HG03378 (cell line): ENCODE data around the gene TRIP12.
"Not testable (repeated sequence)": the region's sequence is repeated elsewhere in the genome, so short reads cannot be mapped to it uniquely, and the experiment has no call there.

Experiments
- ATAC-seq: cut with Tn5 transposase; IDR thresholded peaks from one replicate; pipeline ENCODE4 v1.9.1; 2021; ENCODE audit warnings: mild to moderate bottlenecking, moderate library complexity; ENCODE audit not compliant: unreplicated experiment

The TRIP12 gene

DNA sequence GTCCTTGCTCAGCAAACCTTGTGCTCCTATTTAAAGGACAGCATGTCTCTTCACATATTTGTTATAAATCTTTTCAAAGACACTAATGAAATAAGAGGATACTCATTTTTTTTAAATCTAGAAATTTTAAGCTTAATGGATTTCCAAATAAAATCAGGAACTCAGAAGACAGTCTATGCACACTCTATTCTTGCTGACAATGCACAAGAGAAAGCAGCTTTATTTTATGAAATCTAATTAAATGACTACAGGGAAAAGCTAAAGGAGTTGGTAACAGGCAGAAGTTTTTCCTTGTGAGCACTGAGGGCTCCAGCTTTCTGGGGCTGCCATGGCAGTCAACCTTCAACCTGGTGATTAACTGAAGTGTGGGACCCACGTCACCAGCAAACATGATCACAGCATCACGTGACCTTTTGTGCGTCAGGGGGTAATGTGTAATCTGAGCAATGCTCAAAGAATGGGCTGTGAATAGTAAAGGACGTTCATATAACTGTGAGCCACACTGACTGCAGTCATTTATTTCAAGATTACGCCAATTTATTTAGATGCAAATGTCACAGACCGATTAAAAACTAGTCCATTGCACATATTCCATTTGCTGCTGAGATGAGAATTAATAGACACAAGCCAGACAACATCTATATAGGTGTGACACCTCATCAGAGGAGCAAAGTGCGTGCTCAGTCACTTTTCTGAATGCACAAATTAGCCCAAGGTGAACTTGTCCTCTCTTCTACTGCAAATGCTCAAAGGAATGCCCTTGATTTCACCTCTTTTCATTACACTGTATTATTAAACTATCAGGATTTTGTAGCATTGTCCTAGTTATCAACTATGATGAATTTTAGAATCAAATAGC, 195.9 kb downstream of the TRIP12 start:
- ATAC-seq = no peak

DNA sequence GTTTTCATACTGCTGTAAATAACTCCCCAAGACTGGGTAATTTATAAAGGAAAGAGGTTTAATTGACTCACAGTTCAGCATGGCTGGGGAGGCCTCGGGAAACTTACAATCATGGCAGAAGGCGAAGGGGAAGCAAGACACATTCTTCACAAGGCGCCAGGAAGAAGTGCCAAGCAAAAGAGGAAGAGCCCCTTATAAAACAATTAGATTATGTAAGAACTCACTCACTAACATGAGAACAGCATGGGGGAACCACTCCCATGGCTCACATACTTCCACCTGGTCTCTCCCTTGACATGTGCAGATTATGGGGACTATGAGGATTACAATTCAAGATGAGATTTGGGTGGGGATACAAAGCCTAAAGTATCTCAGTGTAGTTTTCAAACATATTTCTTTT, 198.6 kb downstream of the TRIP12 start:
- ATAC-seq = not testable (repeated sequence)

DNA sequence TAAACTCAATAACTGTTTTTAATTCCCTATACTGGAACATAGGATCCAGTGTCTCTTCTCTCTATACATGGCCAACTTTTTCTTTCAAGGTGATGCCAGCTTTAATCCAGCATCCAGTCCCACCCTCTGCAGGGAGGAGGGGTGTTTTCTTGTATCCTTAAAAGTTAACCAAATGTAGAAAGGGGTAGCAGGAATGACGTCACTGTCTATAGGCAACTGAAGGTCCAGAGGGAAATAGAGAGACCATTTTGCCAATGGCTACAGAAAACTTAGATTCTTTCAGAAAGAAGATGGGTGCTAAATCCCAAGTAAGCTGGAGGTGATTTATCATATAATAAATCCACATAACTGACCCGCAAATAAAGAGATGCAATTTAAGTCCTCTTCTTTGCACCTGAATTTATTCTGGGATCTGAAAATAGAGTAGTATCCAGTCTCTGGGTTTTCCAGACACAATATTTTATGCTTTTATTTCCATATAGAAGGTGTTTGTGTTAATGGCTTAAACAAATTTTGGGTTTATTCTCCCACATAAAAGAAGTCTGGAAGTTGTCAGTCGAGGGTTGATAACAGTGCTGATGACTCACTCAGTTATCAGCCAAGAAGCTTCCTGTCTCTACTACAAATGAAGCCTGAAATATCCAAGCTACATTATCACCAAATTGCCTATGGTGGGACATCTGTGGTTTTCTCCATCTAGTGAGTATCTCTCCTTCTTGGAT, 201.7 kb downstream of the TRIP12 start:
- no peak for ATAC-seq

DNA sequence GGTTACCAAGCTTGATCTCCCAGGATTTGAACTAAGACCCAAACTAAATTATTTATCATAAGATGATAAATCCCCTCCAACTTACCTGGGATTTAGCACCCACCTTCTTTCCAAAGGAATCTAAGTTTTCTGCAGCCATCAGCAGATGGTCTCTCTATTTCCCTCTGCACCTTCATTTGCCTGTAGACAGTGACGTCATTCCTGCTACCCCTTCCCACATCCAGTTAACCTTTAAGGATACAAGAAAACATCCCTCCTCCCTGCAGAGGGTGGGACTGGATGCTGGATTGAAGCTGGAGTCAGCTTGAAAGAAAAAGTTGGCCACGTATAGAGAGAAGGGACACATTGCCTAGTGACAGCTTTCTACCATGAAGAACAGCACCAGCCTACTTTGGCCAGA, 203.8 kb downstream of the TRIP12 start:
- no peak for ATAC-seq

DNA sequence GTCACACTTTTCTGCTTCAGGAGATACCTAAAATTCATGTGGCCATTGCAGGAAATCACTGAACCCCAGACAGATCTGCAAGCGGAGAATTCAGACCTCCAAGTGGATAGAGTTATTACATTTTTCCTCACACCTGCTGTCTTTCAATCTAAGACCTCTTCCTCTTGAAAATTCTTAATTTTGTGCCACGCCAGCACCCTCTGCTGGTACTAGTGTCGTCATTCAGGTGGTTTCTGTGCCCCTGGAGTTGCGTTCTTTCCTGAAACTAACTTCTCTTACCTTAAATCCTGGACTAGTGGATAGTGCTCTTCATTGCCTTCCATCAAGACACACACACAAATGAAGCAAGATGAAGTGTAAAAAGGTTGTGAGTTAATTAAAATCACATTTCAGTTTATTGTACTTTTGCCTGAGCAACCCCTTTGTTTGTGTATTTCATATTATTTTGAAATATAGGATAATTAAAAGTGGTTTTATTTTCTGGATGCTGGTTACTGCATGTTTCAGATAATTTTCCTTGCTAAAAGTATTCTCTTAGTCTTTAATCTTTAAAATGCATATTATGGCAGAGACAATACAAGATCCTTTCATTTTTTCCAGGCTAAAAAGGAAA, 205.8 kb downstream of the TRIP12 start:
- ATAC-seq = no peak

DNA sequence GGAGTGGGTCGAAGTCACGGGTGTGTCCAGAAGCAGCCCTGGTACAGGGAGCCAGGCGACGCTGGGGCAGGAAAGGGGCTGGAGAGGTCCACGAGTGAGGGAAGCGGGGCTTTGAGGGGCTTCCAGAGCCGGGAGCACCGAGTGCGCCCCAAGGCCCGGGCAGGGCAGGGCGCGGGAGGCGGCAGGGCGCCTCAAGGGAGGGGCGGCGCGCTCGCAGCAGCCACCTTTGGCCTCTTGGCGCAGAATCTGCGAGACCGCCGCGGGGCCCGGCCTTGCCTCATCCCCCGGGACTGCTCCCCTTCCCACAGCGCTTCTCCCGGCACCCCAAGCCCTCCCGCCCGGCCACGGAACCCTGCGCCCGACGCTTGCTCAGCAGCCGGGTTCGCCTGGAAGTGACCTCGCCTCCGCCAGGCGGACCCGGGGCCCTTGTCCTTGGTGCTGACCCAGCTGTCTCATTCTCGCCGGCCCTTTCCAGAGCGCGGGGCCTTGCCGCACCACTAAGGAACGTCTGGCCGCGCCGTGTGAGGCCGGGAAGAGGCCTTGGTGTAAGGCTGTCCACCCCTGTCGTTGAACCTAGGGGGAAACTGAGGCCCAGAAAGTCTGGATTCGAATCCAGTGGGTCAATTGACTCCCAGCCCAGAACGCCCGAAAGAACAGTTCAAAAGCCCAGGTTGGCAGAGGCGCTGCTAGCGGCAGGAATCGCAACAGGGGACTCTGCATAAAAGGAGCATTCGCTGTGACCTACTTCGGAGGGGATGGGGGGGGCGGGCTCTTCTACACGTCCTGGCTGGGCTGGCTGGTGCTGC, 206.9 kb downstream of the TRIP12 start:
- ATAC-seq = no peak

DNA sequence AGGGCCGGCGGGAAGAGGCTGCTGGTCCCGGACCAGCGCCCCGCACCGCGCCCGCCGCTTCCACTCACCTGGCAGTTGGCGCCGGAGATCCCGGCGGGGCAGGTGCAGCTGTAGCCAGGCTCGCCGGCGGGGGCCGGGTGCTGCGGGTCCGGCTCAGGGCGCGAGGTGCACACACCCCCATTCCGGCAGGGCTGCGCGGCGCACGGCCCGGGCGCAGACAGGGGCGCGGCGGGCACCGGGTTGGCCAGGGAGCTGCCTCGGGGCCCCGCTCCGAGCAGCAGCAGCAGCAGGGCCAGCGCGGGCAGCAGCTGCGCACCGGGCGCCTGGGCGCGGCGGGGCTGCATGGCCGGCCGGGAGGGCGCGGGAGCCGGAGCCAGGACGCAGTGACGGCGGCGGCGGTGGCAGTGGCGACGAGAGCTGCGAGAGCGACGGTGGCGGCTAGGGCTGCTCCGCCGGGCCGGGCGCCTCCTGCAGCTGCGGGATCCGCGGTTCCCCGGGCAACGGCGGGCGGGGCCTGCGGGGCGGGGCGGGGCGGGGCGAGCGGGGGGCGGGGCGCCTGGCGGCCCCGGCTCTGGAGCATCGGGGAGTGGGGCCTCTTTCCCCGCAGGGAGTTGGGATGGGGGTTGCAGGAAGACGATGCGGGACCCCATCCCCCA, 207.6 kb downstream of the TRIP12 start, which contains the start of gene DNER:
DNER (minus strand) TSS at position 476 of the 656 bp plus-strand sequence; CDS start at position 344, 132 bp downstream.
- no peak for ATAC-seq
